Neuronal stem cell (in vitro differentiated cells): ENCODE results near the gene KRT75.
A peak's percentile ranks its signal among the peaks of the same experiment; 100 is the strongest.
"Not testable (repeated sequence)": the region's sequence is repeated elsewhere in the genome, so short reads cannot be mapped to it uniquely, and the experiment has no call there.

Source experiments
- DNase-seq: peaks from one replicate; pipeline ENCODE4 v3.0.0-alpha.2; 2013; ENCODE audit warnings: low spot score
- H2AFZ ChIP-seq: one replicate; pipeline ENCODE4 v1.6.1; 2013; ENCODE audit warnings: mild to moderate bottlenecking, low read length, inconsistent platforms
- H2AK5ac ChIP-seq: 2 replicates; pipeline ENCODE4 v1.6.1; 2013; ENCODE audit warnings: low read depth, mild to moderate bottlenecking, inconsistent platforms, low read length, moderate library complexity, mixed read lengths
- H2BK120ac ChIP-seq: 2 replicates; pipeline ENCODE4 v1.6.1; 2013; ENCODE audit warnings: low read depth, mild to moderate bottlenecking, inconsistent platforms, low read length, moderate library complexity, mixed read lengths
- H2BK12ac ChIP-seq: one replicate; pipeline ENCODE4 v1.6.1; 2013; ENCODE audit warnings: low read length, inconsistent platforms
- H2BK15ac ChIP-seq: 2 replicates; pipeline ENCODE4 v1.6.1; 2013; ENCODE audit warnings: mild to moderate bottlenecking, low read length, inconsistent platforms, mixed read lengths
- H2BK5ac ChIP-seq: one replicate; pipeline ENCODE4 v1.6.1; 2013; ENCODE audit warnings: inconsistent platforms, mild to moderate bottlenecking, low read length, moderate library complexity
- H3K14ac ChIP-seq: one replicate; pipeline ENCODE4 v1.6.1; 2013; ENCODE audit warnings: low read length, inconsistent platforms
- H3K18ac ChIP-seq: 2 replicates; pipeline ENCODE4 v1.6.1; 2013; ENCODE audit warnings: low read length, inconsistent platforms
- H3K23ac ChIP-seq: 2 replicates; pipeline ENCODE4 v1.6.1; 2013; ENCODE audit warnings: low read depth, mild to moderate bottlenecking, mixed read lengths, low read length, inconsistent platforms; ENCODE audit not compliant: poor library complexity
- H3K27ac ChIP-seq: replicated peaks from 3 replicates; pipeline ENCODE4 v1.5.1; 2013; ENCODE audit warnings: low read length, inconsistent platforms
- H3K27me3 ChIP-seq, 3 experiments: 2 replicates each; pipeline ENCODE4 v1.6.1; 2013; ENCODE audit warnings: low read length in 3 of 3, mild to moderate bottlenecking in 2 of 3, inconsistent platforms in 1 of 3, low read depth in 1 of 3, mixed read lengths in 1 of 3, moderate library complexity in 1 of 3; ENCODE audit not compliant: control insufficient read depth in 3 of 3, insufficient read depth in 3 of 3
- H3K36me3 ChIP-seq, 2 donors: replicated peaks in 1 of 2; 2 replicates each; pipeline ENCODE4 v1.6.1; 2013; ENCODE audit warnings: low read length in 2 of 2; ENCODE audit not compliant: control insufficient read depth in 2 of 2, insufficient read depth in 2 of 2
- H3K4ac ChIP-seq: 2 replicates; pipeline ENCODE4 v1.6.1; 2013; ENCODE audit warnings: inconsistent platforms, mild to moderate bottlenecking, low read length, moderate library complexity
- H3K4me1 ChIP-seq, 2 donors: 1 replicate in 1 of 2; 2 replicates in 1 of 2; pipeline ENCODE4 v1.6.1; 2013; ENCODE audit warnings: low read length in 2 of 2, low read depth in 1 of 2; ENCODE audit not compliant: control insufficient read depth in 2 of 2, insufficient read depth in 1 of 2
- H3K4me2 ChIP-seq: one replicate; pipeline ENCODE4 v1.6.1; 2013; ENCODE audit warnings: mild to moderate bottlenecking, low read length, inconsistent platforms; ENCODE audit not compliant: insufficient read depth, poor library complexity, severe bottlenecking
- H3K4me3 ChIP-seq, 2 donors: 2 replicates each; pipeline ENCODE4 v1.5.1; 2013; ENCODE audit warnings: low read length in 2 of 2, mild to moderate bottlenecking in 2 of 2, inconsistent platforms in 1 of 2, moderate library complexity in 1 of 2
- H3K79me1 ChIP-seq: one replicate; pipeline ENCODE4 v1.6.1; 2013; ENCODE audit warnings: low read depth, mild to moderate bottlenecking, inconsistent platforms, low read length, moderate library complexity
- H3K9ac ChIP-seq: one replicate; pipeline ENCODE4 v1.6.1; 2013; ENCODE audit warnings: mild to moderate bottlenecking, low read depth, low read length, inconsistent platforms; ENCODE audit not compliant: poor library complexity
- H3K9me3 ChIP-seq, 2 donors: replicated peaks in 1 of 2; 2 replicates each; pipeline versions ENCODE3 to v1.6.1; 2013; ENCODE audit warnings: low read length in 2 of 2, mild to moderate bottlenecking in 2 of 2, inconsistent platforms in 1 of 2, low read depth in 1 of 2, mixed read lengths in 1 of 2, moderate library complexity in 1 of 2; ENCODE audit not compliant: control insufficient read depth in 2 of 2, insufficient read depth in 1 of 2
- H4K8ac ChIP-seq: one replicate; pipeline ENCODE4 v1.6.1; 2013; ENCODE audit warnings: low read depth, mild to moderate bottlenecking, inconsistent platforms, low read length, moderate library complexity
- H4K91ac ChIP-seq: one replicate; pipeline ENCODE4 v1.6.1; 2013; ENCODE audit warnings: low read length, low read depth, mild to moderate bottlenecking, inconsistent platforms; ENCODE audit not compliant: poor library complexity
- WGBS, 2 donors: extraction: QIAGEN DNeasy Blood & Tissue Kit; methylation state at CpG; one replicate each; pipeline ENCODE4 v1.1.7; 2013; ENCODE audit warnings: missing lambda C conversion rate in 2 of 2, mixed read lengths in 1 of 2; ENCODE audit not compliant: insufficient read length in 2 of 2, insufficient replicate concordance in 1 of 2; ENCODE audit errors: extremely low coverage in 2 of 2; 5-methylcytosine and 5-hydroxymethylcytosine counted together

The KRT75 gene

DNA sequence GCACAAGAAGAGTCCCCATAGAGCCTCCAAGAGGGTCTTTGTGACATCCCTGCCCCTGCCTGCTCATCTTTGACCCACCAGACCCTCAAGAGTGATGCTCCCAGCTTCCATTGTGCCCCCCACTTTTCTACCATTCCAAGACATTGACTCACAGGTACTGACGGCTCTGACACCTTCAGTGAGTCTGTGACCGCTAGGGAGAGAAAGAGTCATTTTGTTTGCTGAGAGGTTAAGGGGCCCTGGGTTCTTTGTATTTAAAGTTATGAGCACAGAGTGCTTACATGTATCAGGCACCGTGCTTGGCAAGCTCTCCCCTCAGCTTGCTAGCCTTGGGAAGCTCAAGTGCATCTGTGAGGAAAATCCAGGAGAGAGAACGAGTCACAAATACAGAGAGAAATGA lies 21.0 kb downstream of the KRT75 start:
- Histone ChIP-seq H2BK15ac (no peak overlapping the region), H2BK120ac (no peak overlapping the region), H2AK5ac (no peak overlapping the region), H2BK12ac (no peak overlapping the region), H3K79me1 (no peaks in the 10 kb centered on the region), H3K9ac (no peak overlapping the region), H3K18ac (no peak overlapping the region), H3K14ac (no peak overlapping the region), H3K4me3 (no peak overlapping the region), H3K36me3 (no peaks in the 10 kb centered on the region), H2BK5ac (no peak overlapping the region), H4K8ac (no peak overlapping the region), H3K4ac (no peak overlapping the region), H3K4me2 (no peak overlapping the region), H2AFZ (no peak overlapping the region), H3K9me3 (peaks cover 0 to 7% of the 10 kb centered on the region in 2 donors), H4K91ac (no peak overlapping the region), H3K27me3 (no peaks in the 10 kb centered on the region), H3K23ac (no peak overlapping the region), H3K27ac (no peak overlapping the region), H3K4me1 (peaks cover 0 to 27% of the 10 kb centered on the region in 2 donors)
- no CpG with 5 or more reads among the region's 4 CpGs for WGBS, 2 donors
- DNase-seq = no peak

DNA sequence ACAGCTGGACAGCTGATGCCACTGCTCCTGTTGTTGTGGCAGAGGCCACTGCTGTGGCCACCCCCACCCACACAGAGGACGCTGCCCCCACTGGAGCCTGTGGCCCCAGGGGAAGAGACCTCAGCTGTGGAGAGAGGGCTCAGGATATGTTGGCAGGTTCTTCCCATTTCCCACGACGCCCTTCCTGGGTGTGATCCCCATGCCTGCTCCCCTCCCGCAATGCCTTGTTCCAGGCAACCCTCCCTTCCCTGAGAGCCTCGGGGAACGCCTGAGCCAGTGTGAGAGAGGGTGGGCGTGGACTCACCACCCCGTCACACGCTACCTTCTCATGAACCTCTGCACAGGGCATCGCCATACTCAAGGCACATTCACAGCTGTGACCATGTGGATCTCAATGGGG lies 22.4 kb downstream of the KRT75 start:
- H3K4ac ChIP-seq = no peak overlapping the region
- no peak overlapping the region for H2BK15ac ChIP-seq
- H3K4me3 ChIP-seq = peak overlapping the region in 1 of 2 donors; percentile 48
- H2BK120ac ChIP-seq = no peak overlapping the region
- H2BK5ac ChIP-seq = no peak overlapping the region
- no peaks in the 10 kb centered on the region for H3K79me1 ChIP-seq
- peak overlapping the region; percentile 20 for H4K91ac ChIP-seq
- peaks cover 0 to 10% of the 10 kb centered on the region in 2 donors for H3K9me3 ChIP-seq
- H3K18ac ChIP-seq = peak overlapping the region; percentile 79
- no CpG with 5 or more reads among the region's 10 CpGs for WGBS, 2 donors
- no peak overlapping the region for H3K9ac ChIP-seq
- H3K36me3 ChIP-seq = no peaks in the 10 kb centered on the region
- H3K4me1 ChIP-seq = peaks cover 0 to 27% of the 10 kb centered on the region in 2 donors
- H2AFZ ChIP-seq = no peak overlapping the region
- H3K27me3 ChIP-seq = no peaks in the 10 kb centered on the region
- no peak overlapping the region for H3K23ac ChIP-seq
- no peak overlapping the region for H4K8ac ChIP-seq
- H3K27ac ChIP-seq = no peak overlapping the region
- no peak overlapping the region for H2AK5ac ChIP-seq
- peak overlapping the region; percentile 14 for H2BK12ac ChIP-seq
- DNase-seq = no peak
- peak overlapping the region; percentile 78 for H3K14ac ChIP-seq
- H3K4me2 ChIP-seq = no peak overlapping the region

- not testable (repeated sequence) for H3K14ac ChIP-seq, H2BK12ac ChIP-seq, H2BK15ac ChIP-seq, DNase-seq, H3K27me3 ChIP-seq, H4K91ac ChIP-seq, H3K4me3 ChIP-seq, H3K36me3 ChIP-seq, H3K9ac ChIP-seq, H3K27ac ChIP-seq, H3K79me1 ChIP-seq, H3K18ac ChIP-seq, H3K23ac ChIP-seq, H2BK120ac ChIP-seq, H2AFZ ChIP-seq, H3K4ac ChIP-seq, H4K8ac ChIP-seq, H3K4me2 ChIP-seq, H2BK5ac ChIP-seq, H3K9me3 ChIP-seq
- Histone ChIP-seq H3K4me1 (peaks cover 0 to 23% of the 10 kb centered on the region in 2 donors), H2AK5ac (peak overlapping the region; percentile 13)
- WGBS, 2 donors = no CpG with 5 or more reads among the region's 1 CpG
Measured at GRCh38 chr12:52410589-52411248, 23.5 kb downstream of the KRT75 start.

GRCh38 chr12:52407918-52408317 lies 26.3 kb downstream of the KRT75 start:
- H2AFZ ChIP-seq = no peak overlapping the region
- H3K14ac ChIP-seq = no peak overlapping the region
- no peaks in the 10 kb centered on the region for H3K27me3 ChIP-seq
- no CpG with 5 or more reads among the region's 5 CpGs for WGBS, 2 donors
- H3K79me1 ChIP-seq = no peaks in the 10 kb centered on the region
- no peak for DNase-seq
- H3K4ac ChIP-seq = no peak overlapping the region
- no peak overlapping the region for H4K8ac ChIP-seq
- H3K18ac ChIP-seq = no peak overlapping the region
- no peak overlapping the region for H3K27ac ChIP-seq
- H3K4me3 ChIP-seq = no peak overlapping the region
- peak overlapping the region; percentile 69 for H2BK15ac ChIP-seq
- H3K23ac ChIP-seq = no peak overlapping the region
- H2AK5ac ChIP-seq = peak overlapping the region; percentile 40
- no peak overlapping the region for H3K4me2 ChIP-seq
- no peak overlapping the region for H2BK120ac ChIP-seq
- H3K4me1 ChIP-seq = peaks cover 0 to 9% of the 10 kb centered on the region in 2 donors
- peak overlapping the region; percentile 28 for H2BK12ac ChIP-seq
- no peak overlapping the region for H2BK5ac ChIP-seq
- H3K36me3 ChIP-seq = no peaks in the 10 kb centered on the region
- H4K91ac ChIP-seq = no peak overlapping the region
- no peak overlapping the region for H3K9ac ChIP-seq
- H3K9me3 ChIP-seq = peaks cover 0 to 10% of the 10 kb centered on the region in 2 donors
